Lower leg skin (tissue), 3 donors: ENCODE data around the gene TET2.

Source experiments
- POLR2A ChIP-seq, 2 donors: fragments of 450-650 bp; IDR thresholded peaks; one replicate each; pipeline ENCODE4 v1.6.1; 2016 to 2017; ENCODE audit warnings: antibody characterized with exemption in 2 of 2, mild to moderate bottlenecking in 1 of 2, moderate library complexity in 1 of 2
- TF ChIP-seq, protein P1 (sequence below), 3 donors: fragments of 450-650 bp; IDR thresholded peaks; one replicate each; pipeline ENCODE4 v1.5.1; 2016; ENCODE audit warnings: antibody characterized with exemption in 3 of 3, mild to moderate bottlenecking in 3 of 3, moderate library complexity in 2 of 3

DNA sequence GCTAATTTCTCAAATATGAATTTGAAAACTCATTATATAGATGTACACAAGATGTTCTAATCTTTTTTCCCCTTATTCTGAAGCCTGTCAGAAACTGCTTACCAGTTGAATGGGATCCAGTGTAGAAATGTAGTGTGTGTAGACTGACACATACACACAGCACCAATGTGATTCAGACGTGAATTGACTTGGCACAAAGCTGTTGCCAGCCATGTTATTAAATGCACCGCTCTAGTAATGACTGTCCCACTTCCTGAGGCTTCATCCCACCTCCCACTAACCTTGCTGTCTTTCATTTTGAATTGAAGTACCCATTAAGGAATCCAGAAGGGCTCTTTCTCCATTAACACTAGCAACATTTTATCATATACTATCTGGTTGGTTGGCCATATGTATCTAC, 180.5 kb downstream of the TET2 start:
- TF ChIP-seq POLR2A (IDR thresholded peaks at IDR 0.05): no peak
- TF ChIP-seq, protein P1, sequence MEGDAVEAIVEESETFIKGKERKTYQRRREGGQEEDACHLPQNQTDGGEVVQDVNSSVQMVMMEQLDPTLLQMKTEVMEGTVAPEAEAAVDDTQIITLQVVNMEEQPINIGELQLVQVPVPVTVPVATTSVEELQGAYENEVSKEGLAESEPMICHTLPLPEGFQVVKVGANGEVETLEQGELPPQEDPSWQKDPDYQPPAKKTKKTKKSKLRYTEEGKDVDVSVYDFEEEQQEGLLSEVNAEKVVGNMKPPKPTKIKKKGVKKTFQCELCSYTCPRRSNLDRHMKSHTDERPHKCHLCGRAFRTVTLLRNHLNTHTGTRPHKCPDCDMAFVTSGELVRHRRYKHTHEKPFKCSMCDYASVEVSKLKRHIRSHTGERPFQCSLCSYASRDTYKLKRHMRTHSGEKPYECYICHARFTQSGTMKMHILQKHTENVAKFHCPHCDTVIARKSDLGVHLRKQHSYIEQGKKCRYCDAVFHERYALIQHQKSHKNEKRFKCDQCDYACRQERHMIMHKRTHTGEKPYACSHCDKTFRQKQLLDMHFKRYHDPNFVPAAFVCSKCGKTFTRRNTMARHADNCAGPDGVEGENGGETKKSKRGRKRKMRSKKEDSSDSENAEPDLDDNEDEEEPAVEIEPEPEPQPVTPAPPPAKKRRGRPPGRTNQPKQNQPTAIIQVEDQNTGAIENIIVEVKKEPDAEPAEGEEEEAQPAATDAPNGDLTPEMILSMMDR (IDR thresholded peaks at IDR 0.05): no peak
